T-helper 1 cell treated with Interleukin-12 subunit alpha and Interleukin-12 subunit beta and Interleukin-4 antibody, amounts not matched to agents 30 μg/mL and 1 μg/mL, for 36 hours (primary cell): ENCODE measurements around the gene EPS8L3.

ENCODE experiments used
- H3K27ac Mint-ChIP-seq: one replicate; pipeline ENCODE4 v1.8.0; 2021; ENCODE audit warnings: mild to moderate bottlenecking, mixed read lengths
- H3K27me3 Mint-ChIP-seq: one replicate; pipeline ENCODE4 v1.8.0; 2021; ENCODE audit warnings: low read depth, mixed read lengths
- H3K36me3 Mint-ChIP-seq: one replicate; pipeline ENCODE4 v1.8.0; 2021; ENCODE audit warnings: low read depth, mixed read lengths
- H3K4me1 Mint-ChIP-seq: one replicate; pipeline ENCODE4 v1.8.0; 2021; ENCODE audit warnings: low read depth, mixed read lengths
- H3K4me3 Mint-ChIP-seq: one replicate; pipeline ENCODE4 v1.8.0; 2021; ENCODE audit warnings: mild to moderate bottlenecking, moderate library complexity, mixed read lengths
- H3K9me3 Mint-ChIP-seq: one replicate; pipeline ENCODE4 v1.8.0; 2021; ENCODE audit warnings: mixed read lengths

The EPS8L3 gene

DNA sequence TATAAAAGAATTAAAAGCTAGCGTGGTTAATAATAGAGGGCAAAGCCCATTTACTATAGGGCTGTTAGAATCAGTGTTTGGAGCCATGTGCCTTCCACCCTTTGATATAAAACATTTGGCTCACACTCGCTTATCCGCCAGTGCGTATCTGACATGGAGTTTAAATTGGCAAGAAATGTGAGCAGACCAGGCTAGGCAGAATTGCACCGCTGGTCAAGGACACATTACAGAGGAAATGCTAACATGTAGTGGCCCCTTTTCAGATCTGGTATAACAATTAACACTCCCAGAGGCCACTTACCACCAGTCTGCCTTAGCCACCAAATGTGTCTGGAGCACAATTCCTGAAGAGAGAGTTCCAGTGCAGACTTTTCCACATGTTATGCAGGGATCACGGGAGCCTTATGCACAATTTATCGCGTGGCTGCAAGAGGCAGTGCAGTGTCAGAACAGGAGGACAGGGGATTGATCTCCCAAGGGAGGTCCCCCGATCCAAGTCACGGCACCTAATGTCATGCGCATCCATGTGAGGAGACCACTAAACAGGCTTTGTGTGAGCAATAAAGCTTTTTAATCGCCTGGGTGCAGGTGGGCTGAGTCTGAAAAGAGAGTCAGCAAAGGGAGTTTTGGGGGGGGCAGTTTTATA, 36.9 kb downstream of the EPS8L3 start:
- H3K27me3 Mint-ChIP-seq: peaks cover 25% of the 10 kb centered on the region

GRCh38 chr1:109726007-109726406, 37.7 kb downstream of the EPS8L3 start:
- Mint-ChIP-seq H3K4me1 (no peaks in the 10 kb centered on the region), H3K36me3 (no peaks in the 10 kb centered on the region), H3K4me3 (no peak overlapping the region), H3K27ac (no peak overlapping the region), H3K27me3 (peaks cover 19% of the 10 kb centered on the region), H3K9me3 (no peaks in the 10 kb centered on the region)

More for the DNA sequence above, 36.9 kb downstream of the EPS8L3 start:
- no peak overlapping the region for H3K27ac Mint-ChIP-seq
- H3K4me1 Mint-ChIP-seq: no peaks in the 10 kb centered on the region
- H3K36me3 Mint-ChIP-seq: no peaks in the 10 kb centered on the region
- no peaks in the 10 kb centered on the region for H3K9me3 Mint-ChIP-seq
- H3K4me3 Mint-ChIP-seq: no peak overlapping the region

DNA sequence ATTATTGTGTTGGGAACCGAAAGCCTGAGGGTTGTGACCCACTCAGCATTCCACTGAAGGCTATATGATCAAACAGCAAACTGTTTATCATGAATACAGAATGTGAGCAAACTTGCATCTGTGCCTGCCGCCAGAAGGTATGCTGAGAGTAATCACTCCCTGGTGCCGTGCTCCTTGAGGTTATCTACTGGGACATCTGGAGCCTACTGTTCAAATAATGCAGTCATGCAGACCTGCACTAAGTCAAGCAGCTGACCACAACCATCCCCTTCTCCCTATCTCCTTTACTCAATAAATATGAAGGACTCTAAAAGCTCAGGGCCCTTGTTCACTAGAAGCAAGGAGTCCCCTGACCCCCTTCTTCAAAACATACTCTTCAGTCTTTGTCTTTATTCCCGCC, 38.2 kb downstream of the EPS8L3 start:
- Mint-ChIP-seq H3K27ac (no peak overlapping the region), H3K27me3 (peaks cover 19% of the 10 kb centered on the region), H3K9me3 (no peaks in the 10 kb centered on the region), H3K4me3 (no peak overlapping the region), H3K4me1 (no peaks in the 10 kb centered on the region), H3K36me3 (no peaks in the 10 kb centered on the region)

GRCh38 chr1:109724933-109725332, 38.8 kb downstream of the EPS8L3 start:
- H3K4me1 Mint-ChIP-seq: no peaks in the 10 kb centered on the region
- no peak overlapping the region for H3K4me3 Mint-ChIP-seq
- H3K36me3 Mint-ChIP-seq: no peaks in the 10 kb centered on the region
- peaks cover 22% of the 10 kb centered on the region for H3K27me3 Mint-ChIP-seq
- no peak overlapping the region for H3K27ac Mint-ChIP-seq
- no peaks in the 10 kb centered on the region for H3K9me3 Mint-ChIP-seq

GRCh38 chr1:109722908-109723691, 40.6 kb downstream of the EPS8L3 start:
- Mint-ChIP-seq H3K9me3 (no peaks in the 10 kb centered on the region), H3K27ac (no peak overlapping the region), H3K36me3 (no peaks in the 10 kb centered on the region), H3K4me1 (no peaks in the 10 kb centered on the region), H3K4me3 (no peak overlapping the region), H3K27me3 (peaks cover 18% of the 10 kb centered on the region)

GRCh38 chr1:109721971-109722370, 41.8 kb downstream of the EPS8L3 start:
- Mint-ChIP-seq H3K36me3 (no peaks in the 10 kb centered on the region), H3K27ac (no peak overlapping the region), H3K27me3 (peaks cover 18% of the 10 kb centered on the region), H3K4me1 (no peaks in the 10 kb centered on the region), H3K4me3 (no peak overlapping the region), H3K9me3 (no peaks in the 10 kb centered on the region)

DNA sequence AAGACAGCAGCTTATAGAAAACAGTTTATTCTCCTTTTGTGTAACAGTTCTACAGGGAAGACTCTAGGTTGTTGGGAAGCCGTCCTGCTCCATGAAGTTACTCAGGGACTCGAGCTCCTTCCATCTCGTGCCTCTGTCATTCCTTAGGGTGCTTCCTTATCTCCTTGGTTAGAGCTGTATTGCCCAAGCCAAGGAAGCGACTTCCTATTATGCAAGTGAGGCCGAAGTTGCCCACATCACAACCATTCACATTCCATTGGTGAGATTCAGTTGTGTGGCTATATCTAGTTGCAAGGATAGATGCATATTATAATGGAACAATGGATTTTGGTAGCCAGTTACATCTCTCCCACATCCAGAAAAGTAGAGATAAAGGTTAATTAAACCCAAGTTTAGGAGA, 42.7 kb downstream of the EPS8L3 start:
- Mint-ChIP-seq H3K27me3 (peaks cover 18% of the 10 kb centered on the region), H3K4me1 (no peaks in the 10 kb centered on the region), H3K36me3 (no peaks in the 10 kb centered on the region), H3K9me3 (no peaks in the 10 kb centered on the region), H3K27ac (no peak overlapping the region), H3K4me3 (no peak overlapping the region)

DNA sequence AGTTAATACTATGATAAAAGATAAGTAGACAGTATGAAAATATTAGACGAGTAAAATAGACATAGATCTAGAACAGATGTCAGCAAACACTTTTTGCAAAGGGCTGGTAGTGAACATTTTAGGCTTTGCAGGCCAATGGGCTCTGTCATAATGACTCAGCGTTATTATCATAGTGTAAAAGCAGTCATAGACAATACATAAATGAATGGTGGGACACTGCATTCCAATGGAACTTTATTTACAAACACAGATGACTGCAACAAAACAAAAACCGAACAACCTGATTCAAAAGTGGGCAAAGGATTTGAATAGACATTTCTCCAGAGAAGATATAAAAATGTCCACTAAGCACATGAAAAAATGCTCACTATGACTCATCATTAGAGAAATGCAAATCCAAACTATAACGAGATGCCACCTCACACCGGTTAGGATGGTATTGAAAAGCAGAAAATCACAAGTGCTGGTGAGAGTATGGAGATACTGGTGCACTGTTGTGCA, 44.3 kb downstream of the EPS8L3 start:
- Mint-ChIP-seq H3K4me1 (no peaks in the 10 kb centered on the region), H3K4me3 (no peak overlapping the region), H3K36me3 (no peaks in the 10 kb centered on the region), H3K27me3 (peaks cover 16% of the 10 kb centered on the region), H3K9me3 (no peaks in the 10 kb centered on the region), H3K27ac (no peak overlapping the region)

GRCh38 chr1:109718495-109718894, 45.2 kb downstream of the EPS8L3 start:
- no peaks in the 10 kb centered on the region for H3K36me3 Mint-ChIP-seq
- H3K27me3 Mint-ChIP-seq: peaks cover 16% of the 10 kb centered on the region
- H3K9me3 Mint-ChIP-seq: no peaks in the 10 kb centered on the region
- no peak overlapping the region for H3K4me3 Mint-ChIP-seq
- H3K27ac Mint-ChIP-seq: no peak overlapping the region
- H3K4me1 Mint-ChIP-seq: no peaks in the 10 kb centered on the region

- Mint-ChIP-seq H3K27ac (no peak overlapping the region), H3K27me3 (peaks cover 16% of the 10 kb centered on the region), H3K36me3 (no peaks in the 10 kb centered on the region), H3K4me1 (no peaks in the 10 kb centered on the region), H3K9me3 (no peaks in the 10 kb centered on the region), H3K4me3 (no peak overlapping the region)
Observed at GRCh38 chr1:109717729-109718128, 46.0 kb downstream of the EPS8L3 start.

GRCh38 chr1:109716570-109717090, 47.1 kb downstream of the EPS8L3 start:
- Mint-ChIP-seq H3K4me1 (no peaks in the 10 kb centered on the region), H3K36me3 (no peaks in the 10 kb centered on the region)

DNA sequence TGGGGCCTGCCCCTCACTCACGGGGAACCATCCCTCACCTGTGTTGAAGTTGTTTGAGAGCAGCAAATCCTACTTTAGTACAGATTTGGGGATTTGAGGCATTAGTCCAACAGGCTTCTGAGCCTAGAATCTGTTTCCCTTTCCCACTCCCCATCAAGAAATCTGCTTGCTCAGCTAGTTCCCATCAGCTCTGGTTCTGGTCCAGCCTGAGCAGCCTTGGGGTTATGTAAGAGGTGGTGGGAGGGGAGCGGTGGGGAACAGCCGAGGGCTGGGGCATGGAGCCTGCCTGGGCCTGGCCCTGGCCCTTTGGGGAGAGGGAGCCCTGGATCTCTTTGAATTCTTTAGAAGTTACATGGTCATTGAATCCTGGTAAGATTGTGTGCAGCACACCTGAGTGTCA, 47.6 kb downstream of the EPS8L3 start:
- no peaks in the 10 kb centered on the region for H3K36me3 Mint-ChIP-seq
- no peaks in the 10 kb centered on the region for H3K9me3 Mint-ChIP-seq
- H3K27ac Mint-ChIP-seq: no peak overlapping the region
- H3K27me3 Mint-ChIP-seq: peaks cover 8% of the 10 kb centered on the region
- no peak overlapping the region for H3K4me3 Mint-ChIP-seq
- H3K4me1 Mint-ChIP-seq: no peaks in the 10 kb centered on the region

More at GRCh38 chr1:109716570-109717090, 47.1 kb downstream of the EPS8L3 start:
- H3K27ac Mint-ChIP-seq: no peak overlapping the region
- peaks cover 8% of the 10 kb centered on the region for H3K27me3 Mint-ChIP-seq
- H3K4me3 Mint-ChIP-seq: no peak overlapping the region
- H3K9me3 Mint-ChIP-seq: no peaks in the 10 kb centered on the region

GRCh38 chr1:109714661-109715372, 48.9 kb downstream of the EPS8L3 start:
- Mint-ChIP-seq H3K27me3 (peaks cover 4% of the 10 kb centered on the region), H3K9me3 (no peaks in the 10 kb centered on the region), H3K36me3 (no peaks in the 10 kb centered on the region), H3K4me3 (no peak overlapping the region), H3K4me1 (no peaks in the 10 kb centered on the region), H3K27ac (no peak overlapping the region)

- peaks cover 4% of the 10 kb centered on the region for H3K27me3 Mint-ChIP-seq
- H3K27ac Mint-ChIP-seq: no peak overlapping the region
- H3K36me3 Mint-ChIP-seq: peaks cover 4% of the 10 kb centered on the region
- no peaks in the 10 kb centered on the region for H3K4me1 Mint-ChIP-seq
- peaks cover 10% of the 10 kb centered on the region for H3K9me3 Mint-ChIP-seq
- H3K4me3 Mint-ChIP-seq: no peak overlapping the region
Observed at GRCh38 chr1:109713636-109714035, 50.1 kb downstream of the EPS8L3 start.
